HG02642 (cell line): ENCODE data around the gene PLEKHH1.
"Not testable (repeated sequence)": the region's sequence is repeated elsewhere in the genome, so short reads cannot be mapped to it uniquely, and the experiment has no call there.

Source experiments
- ATAC-seq: cut with Tn5 transposase; IDR thresholded peaks from one replicate; pipeline ENCODE4 v1.9.1; 2021; ENCODE audit warnings: mild to moderate bottlenecking; ENCODE audit not compliant: unreplicated experiment, poor library complexity

Gene PLEKHH1

DNA sequence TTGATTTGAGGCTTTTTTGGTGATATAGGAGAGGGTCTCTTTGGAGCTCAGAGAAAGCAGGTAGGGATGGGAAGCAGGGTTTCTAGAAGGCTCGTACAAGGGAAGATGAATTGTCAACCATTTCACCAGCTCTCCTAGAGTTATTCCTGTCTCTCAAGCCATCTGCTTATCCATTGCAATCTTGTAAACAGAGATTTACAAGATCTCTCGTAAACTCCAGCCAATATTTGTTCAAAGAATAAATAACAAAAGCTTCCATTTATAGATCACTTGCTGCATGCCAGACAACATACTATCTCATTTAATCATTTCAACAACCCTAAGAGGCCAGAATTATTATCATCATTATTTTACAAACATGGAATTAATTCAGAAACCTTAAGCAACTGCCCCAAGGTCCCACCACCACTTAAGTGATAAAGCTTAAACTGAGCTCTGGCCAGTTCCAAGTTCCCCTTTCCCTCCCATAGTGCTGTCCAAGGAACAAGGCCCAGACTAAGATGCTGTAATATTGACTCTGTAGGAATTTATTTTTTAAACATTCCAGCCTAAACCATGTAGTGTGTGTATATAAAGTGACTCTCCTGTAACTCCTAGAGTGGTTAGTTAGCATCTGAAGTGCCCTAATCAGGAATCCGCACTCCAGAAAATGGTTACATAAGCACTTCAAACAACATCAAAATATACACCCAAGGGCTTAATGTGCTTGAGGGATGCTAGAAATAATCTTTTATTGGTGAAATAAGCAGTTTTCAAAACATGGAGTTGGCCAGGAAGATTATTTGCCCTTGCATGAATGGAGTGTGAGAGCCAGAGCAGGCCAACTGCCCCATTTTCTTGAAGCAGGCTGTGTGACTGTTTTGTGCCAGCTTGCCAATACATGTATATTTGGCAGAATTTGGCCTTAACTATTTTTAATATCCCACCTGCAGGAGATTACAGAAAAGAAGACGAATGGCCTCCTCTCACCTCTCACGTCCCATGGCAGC lies 2.8 kb upstream of the PLEKHH1 start:
- ATAC-seq, result no peak

DNA sequence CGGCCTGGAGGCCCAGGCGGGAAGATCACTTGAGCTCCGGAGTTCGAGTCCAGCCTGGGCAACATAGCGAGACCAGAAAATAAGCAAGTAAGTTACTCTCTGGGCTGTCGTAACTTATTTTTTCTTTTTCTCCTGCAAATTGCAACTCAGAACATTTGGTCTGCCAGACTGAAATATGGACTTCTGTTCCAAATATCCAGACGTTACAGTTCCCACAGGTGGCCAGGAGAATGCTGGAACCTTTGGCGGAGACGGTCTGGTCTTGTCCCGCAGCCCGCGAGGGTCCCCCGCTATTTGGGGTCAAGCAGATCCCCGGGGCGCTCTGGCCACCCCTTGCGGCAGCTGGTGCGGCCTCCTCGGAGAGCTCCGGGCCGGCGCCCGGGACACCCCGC lies 488 bp upstream of the PLEKHH1 start:
- no peak for ATAC-seq

DNA sequence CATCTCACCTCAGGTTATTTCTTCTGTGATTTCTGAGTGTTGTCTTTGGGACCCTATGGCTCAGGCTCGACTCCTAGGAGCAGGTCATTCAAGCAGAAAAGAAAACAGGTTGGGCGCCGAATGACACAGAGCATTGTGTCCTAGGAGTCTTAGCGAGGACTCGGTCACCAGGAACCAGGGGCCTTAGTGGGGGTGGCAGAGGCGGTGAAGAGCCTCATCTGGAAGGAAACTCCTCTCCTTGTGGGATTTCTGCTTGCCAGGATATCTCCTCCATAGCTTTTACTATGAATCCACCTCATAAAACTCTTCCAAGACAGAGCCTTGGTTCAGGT lies 630 bp downstream of the PLEKHH1 start:
- ATAC-seq, result no peak

DNA sequence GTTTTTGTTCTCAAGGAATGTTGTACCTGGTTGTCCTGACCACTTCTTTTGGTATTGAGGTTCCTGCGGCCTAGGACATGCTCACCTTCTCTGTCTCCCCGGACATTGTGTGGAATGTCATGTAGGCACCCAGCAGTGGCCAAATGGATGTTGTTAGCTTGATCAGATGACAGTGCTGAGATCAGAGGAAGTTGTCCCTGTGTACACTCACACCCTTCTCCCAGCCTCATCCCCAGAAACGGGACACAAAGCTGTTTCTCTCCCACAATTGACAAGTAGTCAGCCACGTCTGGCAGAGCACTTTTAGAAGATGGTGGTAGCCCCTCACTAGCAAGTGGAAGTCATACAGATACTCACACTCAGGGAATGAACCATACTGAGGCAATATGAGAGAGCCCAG lies 3.0 kb downstream of the PLEKHH1 start:
- ATAC-seq, result no peak

DNA sequence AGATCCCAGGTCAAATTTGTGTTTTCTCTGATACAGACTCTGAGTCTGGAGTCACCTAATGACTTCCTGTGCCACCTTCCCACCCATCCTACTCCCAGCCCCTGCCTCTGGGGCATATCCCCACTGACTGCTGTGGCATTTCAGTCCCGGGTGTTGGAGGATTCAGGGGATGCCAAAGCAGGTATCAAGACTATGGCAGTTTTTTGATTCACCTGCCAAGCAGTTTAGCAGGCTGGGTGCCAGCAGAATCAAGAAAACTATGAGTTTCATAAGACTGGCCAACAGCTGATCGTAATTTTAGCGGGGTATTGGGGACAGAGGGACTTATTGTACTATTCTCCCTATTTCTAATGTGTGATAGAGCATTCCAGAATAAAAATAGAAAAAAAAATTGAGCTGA lies 4.6 kb downstream of the PLEKHH1 start:
- ATAC-seq, result no peak

DNA sequence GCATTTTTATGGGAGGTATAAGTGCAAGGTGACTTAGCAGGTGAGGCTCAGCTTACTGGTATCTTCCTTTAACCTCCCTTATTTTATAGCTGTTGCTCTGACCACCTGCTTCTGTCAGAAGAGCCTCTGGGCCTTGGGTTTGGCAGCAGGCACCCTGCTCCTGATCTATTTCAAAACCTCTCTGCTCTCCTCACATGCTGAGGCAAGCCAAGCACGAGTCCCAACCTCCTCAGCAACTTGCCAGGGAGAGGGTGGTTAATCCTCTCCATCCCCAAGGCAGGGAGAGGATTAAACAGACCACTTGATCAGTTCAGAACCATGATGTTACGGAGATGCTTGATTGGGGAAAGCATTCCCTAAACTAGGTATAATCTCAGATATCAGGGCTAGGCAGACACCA lies 5.4 kb downstream of the PLEKHH1 start:
- no peak for ATAC-seq

DNA sequence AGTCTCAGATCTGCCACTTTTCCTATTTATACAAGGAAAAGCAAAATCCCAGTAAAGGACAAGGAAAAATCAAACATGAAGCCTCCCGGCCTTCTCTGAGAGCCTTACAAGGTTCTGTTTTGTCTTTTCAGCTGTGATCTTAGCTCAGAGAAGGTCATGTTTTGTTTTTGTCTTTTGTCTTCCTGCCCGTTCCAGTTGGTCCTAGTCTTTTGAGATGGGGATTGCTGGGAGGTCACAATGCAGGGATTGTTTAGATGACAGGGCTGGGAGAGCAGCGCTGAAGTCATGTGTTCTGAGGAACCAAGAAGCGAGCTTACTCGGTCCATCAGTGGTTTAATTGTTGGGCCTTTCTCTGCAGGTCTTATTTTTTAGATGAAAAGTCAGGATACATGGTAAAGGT lies 6.0 kb downstream of the PLEKHH1 start:
- ATAC-seq, result no peak

DNA sequence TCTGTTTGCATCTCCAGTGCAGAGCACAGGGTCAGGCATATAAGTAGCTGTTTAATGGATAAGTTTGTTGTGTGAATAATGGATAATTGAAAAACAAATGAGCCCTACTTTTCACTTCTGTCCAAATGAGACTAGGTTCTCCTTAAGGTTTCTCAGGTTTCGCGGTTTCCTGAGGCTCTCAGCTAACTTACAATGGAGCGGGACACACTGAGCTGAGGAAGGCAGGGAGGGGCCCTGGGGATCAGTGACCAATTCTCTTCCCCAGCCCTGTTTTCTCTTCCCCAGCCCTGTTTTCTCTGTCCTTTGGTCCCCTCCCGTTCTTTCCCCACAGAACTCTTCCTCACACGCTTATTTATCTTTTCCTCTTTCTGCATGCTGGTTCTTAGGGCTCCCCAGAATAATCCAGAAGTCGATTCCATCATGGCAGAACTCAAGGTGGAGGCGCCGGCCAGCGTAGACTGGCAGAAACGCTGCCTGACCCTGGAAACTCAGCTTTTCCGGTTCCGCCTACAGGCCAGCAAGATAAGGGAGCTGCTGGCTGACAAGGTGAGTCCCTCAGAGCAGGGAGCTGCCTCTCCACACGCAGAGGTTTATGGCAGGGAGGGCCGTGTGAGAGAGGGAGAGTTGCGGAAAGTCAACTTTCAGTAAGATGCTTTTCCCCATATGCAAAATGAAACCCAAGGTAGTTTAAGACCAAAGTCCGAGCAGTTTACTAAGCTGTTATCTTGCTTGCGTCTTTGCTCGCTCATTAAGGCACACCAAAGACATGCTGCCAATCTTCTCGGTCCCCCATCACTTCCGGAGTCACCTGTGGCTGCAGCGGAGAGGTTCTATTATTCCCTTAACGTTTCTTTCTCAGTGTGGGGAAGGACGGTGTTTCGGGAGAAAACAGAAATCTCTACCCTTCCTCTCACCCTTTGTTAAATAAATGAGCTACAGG lies 8.6 kb downstream of the PLEKHH1 start:
- no peak for ATAC-seq

DNA sequence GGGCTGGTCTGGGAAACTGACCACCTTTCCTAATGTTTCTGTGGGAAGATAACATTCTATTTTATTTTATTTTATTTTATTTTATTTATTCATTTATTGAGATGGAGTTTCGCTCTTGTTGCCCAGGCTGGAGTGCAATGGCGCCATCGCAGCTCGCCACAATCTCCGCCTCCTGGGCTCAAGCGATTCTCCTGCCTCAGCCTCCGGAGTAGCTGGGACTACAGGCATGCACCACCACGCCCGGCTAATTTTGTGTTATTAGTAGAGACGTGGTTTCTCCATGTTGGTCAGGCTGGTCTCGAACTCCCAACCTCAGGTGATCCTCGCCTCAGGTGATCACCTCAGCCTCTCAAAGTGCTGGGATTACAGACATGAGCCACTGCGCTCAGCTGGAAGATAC lies 9.5 kb downstream of the PLEKHH1 start:
- not testable (repeated sequence) for ATAC-seq

DNA sequence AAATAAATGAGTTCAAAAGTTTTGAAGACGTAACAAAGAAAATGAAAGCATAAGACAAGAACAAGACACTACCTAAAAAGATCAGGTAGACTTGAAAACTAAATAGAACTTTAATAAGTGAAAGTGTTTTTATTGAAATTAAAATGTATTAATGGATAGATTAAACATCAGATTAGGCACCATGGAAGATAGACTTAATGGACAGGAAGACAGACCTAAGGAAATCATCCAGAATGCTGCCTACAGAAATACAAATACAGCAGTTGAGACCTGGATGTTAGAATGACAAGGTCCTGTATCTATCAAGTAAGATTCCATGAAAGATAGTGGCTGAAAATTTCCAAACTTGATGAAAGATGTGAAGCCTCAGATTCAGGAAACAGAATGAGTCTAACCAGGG lies 11.5 kb downstream of the PLEKHH1 start:
- ATAC-seq, result no peak

DNA sequence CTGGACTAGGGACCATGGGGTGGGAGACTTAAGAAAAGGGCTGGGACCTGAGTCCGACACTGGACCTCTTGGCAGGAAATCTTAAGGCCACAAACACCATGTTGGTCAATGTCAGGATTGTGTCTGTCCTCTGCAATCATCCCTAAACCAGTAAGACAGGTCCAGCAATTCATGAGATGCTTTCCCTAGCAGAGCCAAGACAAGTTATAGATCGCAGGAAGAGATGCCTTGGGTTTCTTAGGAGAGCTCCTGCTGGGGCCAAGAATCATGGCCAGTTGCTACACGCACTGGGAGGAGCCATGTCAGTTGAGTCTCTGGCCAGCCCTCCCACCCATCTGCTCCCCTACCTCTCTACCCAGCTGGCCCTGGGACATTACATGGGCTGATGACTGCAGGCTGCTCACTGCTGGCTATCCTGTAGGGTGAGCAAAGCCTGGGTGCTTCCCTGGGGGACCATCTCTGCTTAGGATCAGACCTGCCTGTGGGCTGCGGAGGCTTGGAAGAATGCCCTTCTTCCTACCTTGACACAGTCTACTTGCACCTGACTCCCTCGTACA lies 14.2 kb downstream of the PLEKHH1 start:
- ATAC-seq, result no peak

DNA sequence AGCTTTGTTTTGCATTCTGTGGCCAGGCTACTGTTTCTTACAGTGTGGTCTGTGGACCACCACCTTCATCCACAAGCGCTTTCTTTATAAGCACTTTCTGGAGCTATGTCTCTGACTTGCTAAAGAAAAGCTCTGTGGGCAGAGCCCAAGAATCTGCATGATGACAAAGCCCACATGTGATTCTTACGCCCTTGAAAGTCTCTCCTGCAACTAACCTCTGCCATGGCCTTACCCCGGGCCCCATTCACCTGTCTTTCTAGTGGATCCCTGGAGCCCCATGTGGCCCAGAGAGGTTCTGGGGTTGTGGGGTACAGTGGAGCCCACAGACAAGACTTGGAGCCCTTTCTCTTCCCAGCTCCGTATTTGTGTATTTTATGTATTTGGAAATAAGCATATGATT lies 16.6 kb downstream of the PLEKHH1 start:
- no peak for ATAC-seq

DNA sequence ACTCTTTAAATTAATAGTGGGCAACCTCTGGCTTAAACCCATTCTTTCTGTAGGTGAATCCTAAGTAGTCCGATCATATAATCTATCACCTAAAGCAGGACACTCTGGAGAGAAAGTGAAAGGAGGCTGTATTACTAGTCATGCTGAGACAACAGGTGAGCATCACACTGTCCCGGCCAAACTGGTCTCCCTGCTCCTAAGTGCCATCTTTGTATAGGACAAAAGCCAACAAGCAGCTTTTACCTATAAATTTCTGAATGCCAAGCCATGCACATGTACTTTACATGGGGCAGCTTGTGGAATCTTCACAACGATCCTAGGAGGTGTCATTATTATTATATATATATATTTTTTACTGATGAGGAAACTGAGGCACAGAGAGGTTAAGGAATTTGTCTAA lies 18.0 kb downstream of the PLEKHH1 start:
- no peak for ATAC-seq

DNA sequence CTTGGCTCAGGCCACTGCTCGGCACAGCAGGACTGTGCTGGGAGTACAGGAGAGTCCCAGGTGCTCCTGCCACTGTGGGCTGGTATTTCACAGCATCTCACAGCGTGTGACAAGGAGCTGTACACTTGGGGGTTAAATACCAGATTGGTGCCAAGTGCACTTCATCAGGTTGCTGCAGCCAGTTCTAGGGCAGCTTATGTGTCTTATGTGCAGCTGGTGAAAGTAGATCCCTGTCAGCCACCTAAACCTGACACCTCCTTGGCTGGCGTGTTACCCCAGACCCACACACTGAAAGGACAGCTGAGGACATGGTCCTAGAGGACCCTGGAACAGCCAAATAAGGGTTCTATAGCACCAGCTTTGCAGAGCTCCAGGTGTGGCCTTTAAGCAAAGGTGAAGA lies 18.9 kb downstream of the PLEKHH1 start:
- no peak for ATAC-seq

DNA sequence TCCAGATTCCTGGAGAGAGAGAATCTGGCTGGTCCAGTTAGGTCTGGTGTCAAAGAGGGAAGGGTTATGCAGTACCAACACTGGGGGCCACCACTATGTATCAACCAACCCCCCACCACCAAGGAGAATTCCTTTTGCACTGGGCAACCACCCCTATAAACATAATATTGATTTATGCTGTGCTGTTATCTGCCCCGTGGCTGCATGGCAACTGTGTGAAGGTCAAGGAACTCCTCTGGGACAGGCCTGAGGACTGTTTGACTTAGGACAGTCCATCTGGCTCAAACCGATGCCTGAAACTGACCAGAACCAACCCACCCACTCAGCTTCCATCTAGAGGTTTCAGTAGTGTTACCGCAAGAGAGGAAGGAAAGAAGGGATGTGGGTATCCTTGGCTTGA lies 20.5 kb downstream of the PLEKHH1 start:
- no peak for ATAC-seq

DNA sequence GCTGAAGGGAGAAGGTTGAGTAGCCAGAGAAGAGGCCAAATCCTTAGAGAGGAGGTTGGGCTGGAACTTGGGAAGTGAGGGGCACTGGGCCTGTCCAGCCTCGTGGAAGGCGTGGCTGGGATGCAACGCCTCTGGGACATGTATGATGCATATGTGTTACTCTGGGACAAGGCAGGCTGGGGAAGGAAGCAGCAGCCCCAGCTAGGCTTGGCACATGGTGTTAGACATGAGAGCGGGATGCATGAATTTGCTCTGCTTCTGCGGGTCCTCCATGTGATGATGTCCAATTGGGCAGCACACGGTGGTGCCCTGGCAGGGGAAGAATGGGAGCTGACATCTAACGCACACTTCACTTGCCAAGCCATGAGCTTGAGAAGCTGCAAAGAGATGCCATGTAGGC lies 21.3 kb downstream of the PLEKHH1 start:
- ATAC-seq, result no peak

DNA sequence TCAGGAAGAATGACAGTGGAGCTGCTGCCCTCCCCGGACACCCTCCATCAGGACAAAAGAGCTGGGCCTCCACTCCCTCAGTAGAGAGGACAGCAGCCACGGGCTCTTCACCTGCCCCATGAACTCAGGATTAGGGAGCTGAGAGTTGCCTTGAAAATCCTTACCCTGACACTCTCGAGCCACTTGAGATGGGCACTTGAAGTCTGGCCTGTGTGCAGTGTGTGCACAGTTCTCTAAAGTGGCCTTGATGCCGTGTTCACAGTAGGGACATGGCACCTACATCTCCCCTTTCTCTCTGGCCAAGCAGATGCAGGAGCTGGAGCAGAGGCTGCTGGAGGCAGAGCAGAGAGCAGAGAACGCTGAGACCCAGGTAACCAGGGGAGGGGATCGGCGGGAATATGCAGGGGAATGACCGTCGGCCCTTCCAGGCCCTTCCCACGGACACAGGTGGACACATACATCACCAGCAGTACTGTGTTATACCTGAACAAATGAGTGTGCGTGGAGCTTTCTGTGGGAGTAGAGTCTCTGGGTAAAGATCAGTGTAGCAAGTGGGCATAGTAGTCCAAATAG lies 22.5 kb downstream of the PLEKHH1 start:
- no peak for ATAC-seq

DNA sequence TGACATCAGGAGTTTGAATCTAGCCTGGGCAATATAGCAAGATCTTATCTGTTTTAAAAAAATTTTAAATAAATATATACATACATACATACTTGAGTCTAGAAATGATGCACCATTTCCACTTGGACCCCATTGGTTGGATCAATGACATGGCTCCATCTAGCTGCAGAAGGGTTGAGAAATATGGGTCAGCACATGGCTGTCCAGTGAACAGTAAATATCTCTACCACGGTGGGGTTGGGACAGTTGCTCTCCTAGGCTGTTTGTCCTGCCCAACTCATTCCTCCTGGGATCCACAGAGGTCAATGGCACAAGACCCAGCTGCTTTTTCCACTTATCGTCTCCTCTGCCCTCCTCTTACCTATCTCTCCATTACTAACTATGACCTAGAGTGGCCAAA lies 23.6 kb downstream of the PLEKHH1 start:
- no peak for ATAC-seq

DNA sequence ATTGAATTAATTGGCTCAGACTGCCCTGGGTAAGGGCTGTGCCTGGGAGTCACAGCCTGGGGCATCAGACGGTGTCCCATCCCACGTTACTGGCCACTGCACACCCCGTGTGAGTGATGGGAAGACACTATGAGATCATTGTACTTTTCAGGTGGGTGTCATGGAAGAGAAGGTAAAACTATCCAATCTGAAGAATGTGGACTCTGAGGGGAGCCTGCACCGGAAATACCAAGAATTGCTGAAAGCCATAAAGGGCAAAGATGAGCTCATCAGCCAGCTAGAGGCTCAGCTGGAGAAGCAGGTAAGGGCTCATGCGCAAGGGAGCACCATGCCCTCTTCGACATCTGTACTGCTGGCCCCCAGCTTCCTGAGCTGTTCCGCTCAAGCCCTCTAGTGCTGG lies 24.0 kb downstream of the PLEKHH1 start:
- no peak for ATAC-seq

DNA sequence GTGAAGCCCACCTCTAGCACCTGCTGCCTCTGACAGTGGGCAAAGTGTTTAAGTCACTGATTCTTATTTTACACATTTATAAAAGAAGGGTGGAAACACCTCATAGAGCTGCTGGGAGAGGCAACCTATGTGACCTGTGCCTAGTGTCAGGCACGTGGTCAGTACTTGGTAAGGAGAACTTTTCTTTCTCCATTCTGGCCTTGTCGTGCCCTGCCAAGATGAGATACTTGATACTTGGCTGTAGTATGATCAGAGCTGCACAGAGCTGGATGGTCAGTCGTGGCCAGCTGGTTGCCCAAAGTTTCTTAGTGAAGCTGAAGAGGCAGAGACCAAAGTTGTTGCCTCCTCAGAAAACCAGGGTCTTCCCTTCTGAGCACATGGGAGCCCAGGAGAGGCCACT lies 24.6 kb downstream of the PLEKHH1 start:
- no peak for ATAC-seq

DNA sequence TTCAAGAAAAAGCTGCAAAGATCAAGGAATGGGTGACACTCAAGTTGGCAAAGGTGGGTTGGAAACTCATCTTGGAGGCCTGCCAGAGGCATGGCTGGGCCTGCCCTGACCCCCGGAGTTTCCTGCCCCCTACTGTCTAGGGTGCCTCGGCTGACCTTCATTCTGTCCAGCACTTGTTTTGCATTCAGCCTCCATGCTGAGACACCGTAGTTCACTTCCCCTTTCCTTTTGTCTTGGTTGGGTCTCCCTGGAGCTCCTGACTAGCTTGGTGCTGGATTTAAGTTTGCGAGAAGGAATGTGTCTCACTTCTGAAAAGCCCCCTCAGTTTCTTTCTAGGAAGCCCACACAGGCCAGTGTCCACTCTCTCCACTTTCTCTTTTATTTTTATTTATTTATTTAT lies 26.5 kb downstream of the PLEKHH1 start:
- no peak for ATAC-seq
